Amygdala (tissue), 56 donors: ENCODE data around the gene CRYBB3.
"Not testable (repeated sequence)": the region's sequence is repeated elsewhere in the genome, so short reads cannot be mapped to it uniquely, and the experiment has no call there.

Source experiments
- DNase-seq, 56 donors: peaks; one replicate each; lab custom pipeline; 2025; lab: John Stamatoyannopoulos, UW

CRYBB3 gene

GRCh38 chr22:25174156-25174887 lies 25.3 kb upstream of the CRYBB3 start:
- no peak for DNase-seq

- no peak for DNase-seq
These were observed 24.7 kb upstream of the CRYBB3 start for GRCh38 chr22:25174888-25175411.

- DNase-seq: no peak
These were observed 23.5 kb upstream of the CRYBB3 start for GRCh38 chr22:25176175-25176574.

GRCh38 chr22:25176799-25177198 lies 22.9 kb upstream of the CRYBB3 start:
- no peak for DNase-seq

- DNase-seq: no peak
These were observed 22.4 kb upstream of the CRYBB3 start for GRCh38 chr22:25177226-25177625.

GRCh38 chr22:25177895-25178294 lies 21.8 kb upstream of the CRYBB3 start:
- DNase-seq: no peak

GRCh38 chr22:25178348-25178747 lies 21.3 kb upstream of the CRYBB3 start:
- not testable (repeated sequence) for DNase-seq

GRCh38 chr22:25178869-25179631 lies 20.6 kb upstream of the CRYBB3 start:
- DNase-seq: not testable (repeated sequence)

- DNase-seq: peak in 2 of 56 donors; percentile 12 to 16
These were observed 17.2 kb upstream of the CRYBB3 start for GRCh38 chr22:25182131-25183110.

GRCh38 chr22:25183949-25184619 lies 15.6 kb upstream of the CRYBB3 start:
- no peak for DNase-seq

- no peak for DNase-seq
These were observed 13.5 kb upstream of the CRYBB3 start for GRCh38 chr22:25186140-25186539.

- DNase-seq: no peak
These were observed 12.2 kb upstream of the CRYBB3 start for GRCh38 chr22:25187469-25187868.

- peak in 4 of 56 donors; percentile 5 to 30 (median 8) for DNase-seq
These were observed 7.3 kb upstream of the CRYBB3 start for GRCh38 chr22:25192406-25192805.

GRCh38 chr22:25193130-25193529 lies 6.5 kb upstream of the CRYBB3 start:
- DNase-seq: no peak

- no peak for DNase-seq
These were observed 6.1 kb upstream of the CRYBB3 start for GRCh38 chr22:25193548-25193947.

- DNase-seq: no peak
These were observed 3.3 kb upstream of the CRYBB3 start for GRCh38 chr22:25196326-25196725.

GRCh38 chr22:25197340-25197739 lies 2.3 kb upstream of the CRYBB3 start:
- peak in 1 of 56 donors; percentile 4 for DNase-seq

- DNase-seq: no peak
These were observed 1.3 kb downstream of the CRYBB3 start for GRCh38 chr22:25200967-25201366.

- no peak for DNase-seq
These were observed 2.1 kb downstream of the CRYBB3 start for GRCh38 chr22:25201557-25202273.
